GM15510 (cell line): ENCODE data around the gene CIRBP.

Experiments
- POLR2A ChIP-seq: IDR thresholded peaks from 3 replicates; pipeline ENCODE4 v1.6.1; 2011; ENCODE audit warnings: borderline replicate concordance; ENCODE audit not compliant: insufficient read length; ENCODE audit errors: extremely low read depth

Gene CIRBP

GRCh38 chr19:1280636-1281568 lies 11.8 kb downstream of the CIRBP start:
- no peak for TF ChIP-seq POLR2A

DNA sequence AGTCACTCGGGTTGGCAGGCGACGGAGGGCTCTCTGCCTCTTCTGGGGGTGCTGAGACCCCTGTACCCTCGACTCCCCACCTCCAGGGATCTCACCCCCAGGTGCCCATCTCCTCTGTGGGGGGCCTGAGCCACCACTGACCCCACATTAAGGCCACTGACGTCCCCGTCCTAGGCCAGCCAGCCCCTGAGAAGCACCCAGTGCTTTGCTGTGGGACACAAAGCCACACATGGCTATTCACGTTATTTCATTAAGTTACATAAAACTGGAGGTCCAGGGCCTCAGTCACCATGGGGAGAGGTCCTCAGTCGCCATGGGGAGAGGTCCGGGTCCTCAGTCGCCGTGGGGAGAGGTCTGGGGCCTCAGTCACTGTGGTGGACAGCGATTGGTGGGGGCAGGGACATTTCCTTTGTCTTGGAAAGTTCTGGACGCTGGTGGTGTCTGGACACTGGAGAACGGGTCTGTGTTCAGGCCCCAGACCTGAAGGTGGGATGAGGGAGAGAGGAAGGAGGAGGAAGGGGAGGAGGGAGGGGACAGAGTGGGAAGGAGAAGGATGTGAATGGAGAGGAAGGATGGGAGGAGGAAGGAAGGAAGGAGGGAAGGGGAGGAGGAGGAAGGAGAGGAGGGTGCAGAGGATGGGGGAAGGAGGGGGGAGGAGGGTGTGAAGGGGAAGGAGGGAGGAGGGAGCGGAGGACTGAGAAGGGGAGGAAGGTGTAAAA lies 12.6 kb downstream of the CIRBP start:
- TF ChIP-seq POLR2A = no peak

- no peak for TF ChIP-seq POLR2A
Measured at GRCh38 chr19:1282588-1283206, 13.6 kb downstream of the CIRBP start.

DNA sequence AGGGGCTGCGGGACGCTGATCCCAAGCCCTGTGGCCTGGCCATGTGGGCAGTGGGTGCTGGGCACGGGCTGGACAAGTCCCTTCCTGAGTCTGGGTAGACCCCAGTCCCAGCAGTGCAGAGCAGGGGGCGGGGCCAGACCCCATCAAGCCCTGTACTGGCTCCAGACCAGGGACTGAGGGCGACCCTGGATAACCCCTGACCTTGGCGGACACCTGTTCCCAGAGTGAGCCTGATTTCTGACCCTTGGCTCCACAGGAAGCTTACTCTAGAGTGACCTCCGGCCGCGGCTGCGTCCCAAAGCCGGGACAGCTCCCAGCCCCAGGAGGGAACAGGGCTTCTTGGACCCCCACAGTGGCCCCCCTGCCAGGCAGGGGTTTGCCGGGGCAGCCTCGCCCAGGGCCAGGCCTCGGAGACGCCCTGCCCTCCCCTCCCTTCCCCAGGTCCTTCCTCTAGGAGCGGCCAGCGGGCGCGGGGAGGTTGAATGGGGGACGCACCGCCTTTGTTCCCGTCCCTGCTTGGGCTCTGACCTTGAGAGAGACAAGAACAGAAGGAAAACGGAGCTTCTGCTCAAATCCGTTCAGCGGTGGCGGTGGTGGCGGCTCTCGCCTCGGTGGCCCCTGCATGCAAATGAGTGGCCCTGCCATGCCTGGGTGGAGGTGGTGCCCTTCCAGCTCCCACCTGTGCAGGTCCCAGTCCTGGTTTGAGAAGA lies 14.2 kb downstream of the CIRBP start:
- TF ChIP-seq POLR2A = no peak

GRCh38 chr19:1283917-1284292 lies 14.8 kb downstream of the CIRBP start:
- TF ChIP-seq POLR2A = no peak

DNA sequence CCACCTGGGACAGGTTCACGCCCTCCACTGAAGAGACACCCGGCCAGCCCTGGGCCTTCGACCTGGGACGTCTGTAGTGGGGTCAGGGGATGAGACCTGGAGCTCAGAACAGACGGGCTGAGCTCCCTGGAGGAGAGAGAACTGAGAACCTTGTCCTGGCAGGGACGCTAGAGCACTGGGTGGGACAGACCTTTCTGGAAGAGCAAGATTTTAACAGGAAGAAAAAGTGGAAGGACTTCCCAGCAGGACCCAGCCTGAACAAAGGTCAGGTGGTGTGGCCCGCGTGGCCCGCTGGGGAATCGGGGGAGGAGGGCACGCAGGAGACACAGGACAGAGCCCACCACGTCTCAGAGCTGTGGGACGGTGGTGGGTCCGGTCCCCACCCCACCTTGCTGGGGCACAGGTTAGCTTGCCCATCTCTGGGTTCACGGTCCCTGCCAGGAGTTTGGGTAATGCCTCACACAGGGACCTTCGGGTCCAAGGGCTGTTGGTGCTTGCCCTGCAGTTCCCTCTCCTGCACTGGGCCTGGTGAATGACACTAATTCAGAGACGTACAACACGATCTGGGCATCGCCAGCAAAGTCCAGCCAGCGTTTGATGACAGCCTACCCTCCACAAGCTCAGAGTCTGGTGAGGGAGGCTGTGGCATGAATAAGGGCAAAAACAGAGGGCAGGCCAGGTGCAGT lies 15.3 kb downstream of the CIRBP start:
- no peak for TF ChIP-seq POLR2A

DNA sequence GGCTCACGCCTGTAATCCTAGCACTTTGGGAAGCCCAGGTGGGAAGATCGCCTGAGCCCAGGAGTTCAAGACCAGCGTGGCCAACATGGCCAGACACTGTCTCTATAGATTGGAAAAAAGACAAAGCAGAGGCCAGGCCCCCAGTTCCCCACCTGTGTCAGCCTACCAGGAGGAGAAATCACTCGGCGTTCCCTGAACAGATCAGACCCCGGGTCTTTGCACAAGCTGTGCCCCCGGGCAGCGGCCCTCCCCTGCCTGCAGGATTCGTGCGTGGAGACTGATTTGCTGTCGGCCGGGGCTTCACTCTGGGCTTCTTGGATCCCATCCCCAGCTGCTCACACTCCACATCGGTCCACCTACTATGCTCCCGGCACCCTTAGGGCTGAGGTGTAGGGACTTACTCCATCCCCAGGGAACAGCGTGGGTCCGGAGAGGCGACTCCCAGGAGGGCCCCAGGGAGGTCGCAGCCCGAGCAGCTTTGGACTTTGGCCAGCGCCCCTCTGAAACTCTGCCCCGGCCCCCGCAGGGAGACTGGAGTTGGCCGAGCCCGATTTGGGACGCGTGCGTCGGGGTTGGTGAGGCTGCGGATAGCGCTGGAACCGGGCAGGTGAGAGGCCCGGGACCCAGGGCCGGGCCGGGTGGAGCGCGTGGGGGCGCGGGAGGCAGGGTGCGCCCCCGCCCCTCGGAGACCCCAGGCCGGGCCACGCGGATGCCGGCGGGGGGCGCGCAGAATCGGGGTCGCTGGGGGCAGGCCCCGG lies 16.0 kb downstream of the CIRBP start:
- TF ChIP-seq POLR2A = no peak

GRCh38 chr19:1285737-1286360 lies 16.7 kb downstream of the CIRBP start, which contains the start of gene EFNA2:
Gene EFNA2 (plus strand): TSS chr19:1285873. CDS start chr19:1286169, 296 bp downstream.
- no peak for TF ChIP-seq POLR2A

- TF ChIP-seq POLR2A = no peak
Measured at GRCh38 chr19:1286487-1287353, 17.6 kb downstream of the CIRBP start.

- TF ChIP-seq POLR2A = no peak
Measured at GRCh38 chr19:1287354-1288225, 18.5 kb downstream of the CIRBP start.

- TF ChIP-seq POLR2A = no peak
Measured at GRCh38 chr19:1288226-1288612, 19.1 kb downstream of the CIRBP start.
